Duodenal mucosa (tissue), 2 donors: ENCODE measurements around the gene FAM229B.

Source experiments
- H3K27ac ChIP-seq: one replicate; pipeline ENCODE4 v1.7.0; 2013; ENCODE audit warnings: low read depth, low read length
- H3K27me3 ChIP-seq, 2 donors: one replicate each; pipeline ENCODE4 v1.7.0; 2013; ENCODE audit warnings: low read length in 2 of 2, control low read depth in 1 of 2; ENCODE audit not compliant: insufficient read depth in 2 of 2, control insufficient read depth in 1 of 2
- H3K36me3 ChIP-seq, 2 donors: one replicate each; pipeline ENCODE4 v1.7.0; 2013; ENCODE audit warnings: low read length in 2 of 2, control low read depth in 1 of 2; ENCODE audit not compliant: insufficient read depth in 2 of 2, control insufficient read depth in 1 of 2
- H3K4me1 ChIP-seq, 2 donors: one replicate each; pipeline ENCODE4 v1.7.0; 2013; ENCODE audit warnings: low read length in 2 of 2, control low read depth in 1 of 2; ENCODE audit not compliant: insufficient read depth in 2 of 2, control insufficient read depth in 1 of 2
- H3K4me3 ChIP-seq, 2 donors: one replicate each; pipeline ENCODE4 v1.7.0; 2013; ENCODE audit warnings: low read length in 2 of 2, low read depth in 1 of 2
- H3K9ac ChIP-seq, 2 donors: one replicate each; pipeline ENCODE4 v1.7.0; 2013; ENCODE audit warnings: low read length in 2 of 2, low read depth in 1 of 2
- H3K9me3 ChIP-seq, 2 donors: one replicate each; pipeline ENCODE4 v1.7.0; 2013; ENCODE audit warnings: low read length in 2 of 2, control low read depth in 1 of 2; ENCODE audit not compliant: control insufficient read depth in 1 of 2

Gene FAM229B

DNA sequence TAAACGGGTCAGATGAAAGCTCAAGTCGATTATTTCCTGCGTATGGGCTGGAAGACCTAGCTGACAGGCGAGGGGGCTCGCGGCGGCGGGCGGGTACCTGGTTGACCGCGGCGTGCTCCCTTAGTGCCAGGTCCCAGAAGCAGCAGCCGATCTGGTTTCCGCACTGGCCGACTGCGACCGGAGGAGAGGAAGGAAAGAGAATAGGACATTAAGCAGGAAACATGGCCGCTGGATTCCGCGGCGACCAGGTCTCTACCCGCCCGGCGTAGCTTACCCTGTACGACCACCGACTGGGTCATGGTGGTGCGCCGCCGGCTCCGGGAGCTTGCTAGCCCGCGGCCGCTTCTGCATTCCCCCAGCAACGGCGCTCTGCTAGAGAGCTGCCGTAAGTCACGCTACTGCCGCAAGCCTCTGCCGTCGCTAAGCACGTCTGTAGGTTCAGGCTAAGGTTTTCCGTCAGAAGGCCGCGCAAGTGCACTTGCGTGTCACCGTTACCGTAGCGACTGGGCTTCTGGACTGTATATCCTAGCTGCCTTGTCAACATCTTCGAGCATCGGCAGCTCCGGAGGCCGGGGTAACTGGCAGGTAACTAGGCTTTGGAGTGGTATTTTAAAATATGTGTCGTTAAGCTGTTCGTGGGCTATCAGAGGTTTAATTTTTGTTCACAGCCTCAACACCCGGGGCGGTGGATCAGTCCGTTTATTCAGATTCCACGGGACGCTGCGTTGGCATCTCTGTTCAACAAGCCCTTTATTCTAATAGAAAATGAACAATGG is at the start of gene FAM229B, which contains the start of gene TUBE1:
Gene FAM229B, plus strand, starts transcription at position 456 of the 776 bp plus-strand sequence. CDS start 11,693 bp downstream, outside the sequence.
Gene TUBE1, minus strand, starts transcription at position 347 of the 776 bp plus-strand sequence. Its CDS starts 48 bp downstream, at position 299.
- Histone ChIP-seq H3K4me3 (peak within 1 kb of the TSS; percentile 93 to 96), H3K27ac (peak within 1 kb of the TSS; percentile 73), H3K27me3 (no peaks in the 10 kb centered on the region), H3K36me3 (no peaks in the 10 kb centered on the region), H3K9ac (peak within 1 kb of the TSS; percentile 80 to 88), H3K4me1 (peaks cover 5 to 8% of the 10 kb centered on the region in 2 donors), H3K9me3 (no peaks in the 10 kb centered on the region)

GRCh38 chr6:112037783-112038216 is 49.6 kb upstream of the FAM229B start:
- Histone ChIP-seq H3K9ac (no peak overlapping the region), H3K4me1 (no peaks in the 10 kb centered on the region), H3K36me3 (no peaks in the 10 kb centered on the region), H3K4me3 (no peak overlapping the region), H3K9me3 (no peaks in the 10 kb centered on the region), H3K27me3 (no peaks in the 10 kb centered on the region), H3K27ac (no peak overlapping the region)

GRCh38 chr6:112038268-112038667 is 49.1 kb upstream of the FAM229B start:
- H3K27ac ChIP-seq = no peak overlapping the region
- no peak overlapping the region for H3K4me3 ChIP-seq
- H3K9me3 ChIP-seq = no peaks in the 10 kb centered on the region
- no peaks in the 10 kb centered on the region for H3K27me3 ChIP-seq
- H3K4me1 ChIP-seq = no peaks in the 10 kb centered on the region
- H3K36me3 ChIP-seq = no peaks in the 10 kb centered on the region
- H3K9ac ChIP-seq = no peak overlapping the region

GRCh38 chr6:112038756-112039430 is 48.5 kb upstream of the FAM229B start:
- Histone ChIP-seq H3K4me3 (no peak overlapping the region), H3K4me1 (peaks cover 0 to 2% of the 10 kb centered on the region in 2 donors), H3K9ac (no peak overlapping the region), H3K27ac (no peak overlapping the region), H3K36me3 (no peaks in the 10 kb centered on the region), H3K27me3 (no peaks in the 10 kb centered on the region), H3K9me3 (no peaks in the 10 kb centered on the region)

GRCh38 chr6:112039431-112039770 is 48.0 kb upstream of the FAM229B start:
- Histone ChIP-seq H3K4me3 (no peak overlapping the region), H3K4me1 (peaks cover 0 to 3% of the 10 kb centered on the region in 2 donors), H3K9me3 (no peaks in the 10 kb centered on the region), H3K9ac (no peak overlapping the region), H3K27ac (no peak overlapping the region), H3K36me3 (no peaks in the 10 kb centered on the region), H3K27me3 (no peaks in the 10 kb centered on the region)

DNA sequence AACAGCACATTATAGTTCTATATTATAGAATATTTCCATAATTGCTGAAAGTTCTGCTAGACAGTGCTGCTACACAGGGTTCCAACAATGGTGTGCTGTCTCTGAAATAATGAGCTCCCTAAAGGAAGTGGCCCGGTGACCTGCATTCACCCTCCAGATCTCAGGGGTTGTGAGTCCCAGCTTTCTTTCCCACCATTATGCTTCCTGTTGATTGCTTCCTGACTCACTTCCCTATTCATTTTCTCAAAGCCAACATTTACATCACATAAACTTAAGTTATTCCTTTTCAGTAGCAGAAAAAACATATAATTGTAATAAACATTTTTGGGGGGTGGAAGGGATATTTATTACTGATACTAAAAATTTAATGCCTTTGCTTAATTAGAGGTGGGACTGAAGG is 46.4 kb upstream of the FAM229B start:
- no peaks in the 10 kb centered on the region for H3K36me3 ChIP-seq
- H3K27ac ChIP-seq = no peak overlapping the region
- H3K4me3 ChIP-seq = no peak overlapping the region
- H3K9ac ChIP-seq = no peak overlapping the region
- H3K9me3 ChIP-seq = no peaks in the 10 kb centered on the region
- no peaks in the 10 kb centered on the region for H3K27me3 ChIP-seq
- peaks cover 0 to 3% of the 10 kb centered on the region in 2 donors for H3K4me1 ChIP-seq

DNA sequence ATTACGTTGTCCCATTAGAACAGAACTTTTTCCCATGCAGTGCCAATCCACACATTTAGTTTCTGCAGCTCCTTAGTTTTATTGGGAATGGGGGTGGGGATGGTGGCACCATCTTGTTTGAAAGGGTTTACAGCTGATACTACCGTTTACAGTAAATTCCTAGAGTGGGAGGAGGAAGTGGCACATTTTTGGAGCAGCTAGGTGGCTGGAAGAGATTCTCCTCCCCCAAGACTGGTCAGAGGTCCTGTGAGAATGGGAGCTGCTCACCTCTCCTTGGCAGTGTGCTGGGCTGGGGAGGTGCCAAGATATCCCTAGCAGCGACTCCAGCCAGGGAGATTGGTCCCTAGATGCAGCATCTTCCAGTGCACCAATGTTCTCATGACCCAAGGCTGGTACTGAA is 45.9 kb upstream of the FAM229B start:
- no peak overlapping the region for H3K9ac ChIP-seq
- H3K4me3 ChIP-seq = no peak overlapping the region
- H3K4me1 ChIP-seq = peaks cover 0 to 3% of the 10 kb centered on the region in 2 donors
- no peak overlapping the region for H3K27ac ChIP-seq
- H3K27me3 ChIP-seq = no peaks in the 10 kb centered on the region
- H3K9me3 ChIP-seq = no peaks in the 10 kb centered on the region
- H3K36me3 ChIP-seq = no peaks in the 10 kb centered on the region

DNA sequence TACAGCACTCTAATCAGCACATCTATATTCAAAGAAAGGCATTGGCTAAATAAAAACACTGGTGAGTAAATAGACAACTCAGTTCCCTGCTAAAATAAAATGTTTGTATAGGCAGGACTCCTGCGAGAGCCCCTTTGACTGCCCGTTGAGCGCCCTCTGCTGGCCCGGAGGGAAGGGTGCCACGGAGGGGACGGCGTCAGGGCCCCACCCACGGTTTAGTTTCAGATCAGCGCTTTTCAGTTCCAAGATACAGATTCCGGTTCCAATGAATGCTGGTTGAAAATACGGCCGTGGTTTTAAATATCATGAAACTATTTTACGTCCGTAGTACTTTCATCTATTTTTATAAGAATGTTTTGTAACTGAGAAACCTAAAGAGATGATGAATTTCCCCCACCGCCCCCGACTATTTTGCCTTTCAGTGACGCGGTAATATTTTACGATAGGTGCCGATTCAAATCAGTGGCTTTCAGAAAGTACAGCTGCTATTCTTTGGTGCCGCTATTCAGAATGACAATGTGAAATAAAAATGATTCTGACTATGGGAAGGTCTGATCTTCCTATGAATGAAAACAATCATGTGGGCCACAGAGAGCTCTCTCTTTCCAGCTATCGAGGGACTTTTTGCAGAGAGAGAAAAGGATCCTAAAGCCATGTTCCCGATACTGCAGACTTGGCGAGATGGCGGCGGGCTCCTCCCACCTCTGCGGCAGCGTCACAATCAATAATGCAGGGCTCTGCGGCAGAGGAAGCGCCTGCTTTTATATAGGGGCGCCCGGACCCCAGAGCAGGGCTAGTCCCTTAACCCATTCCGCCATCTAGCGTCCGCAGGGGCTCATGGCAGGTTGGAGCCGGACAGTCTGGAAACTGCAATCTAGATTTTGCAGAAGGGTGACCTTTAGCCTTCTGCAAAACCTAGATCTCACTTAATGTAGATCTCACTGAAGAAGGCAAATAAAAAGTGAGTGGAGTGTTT is 44.1 kb upstream of the FAM229B start:
- peak overlapping the region; percentile 80 to 97 for H3K4me3 ChIP-seq
- peaks cover 0 to 3% of the 10 kb centered on the region in 2 donors for H3K4me1 ChIP-seq
- no peaks in the 10 kb centered on the region for H3K27me3 ChIP-seq
- H3K27ac ChIP-seq = peak overlapping the region; percentile 79
- H3K9me3 ChIP-seq = no peaks in the 10 kb centered on the region
- H3K36me3 ChIP-seq = no peaks in the 10 kb centered on the region
- peak overlapping the region; percentile 45 to 89 for H3K9ac ChIP-seq

GRCh38 chr6:112044196-112044595 is 43.2 kb upstream of the FAM229B start:
- Histone ChIP-seq H3K27me3 (no peaks in the 10 kb centered on the region), H3K36me3 (no peaks in the 10 kb centered on the region), H3K4me3 (no peak overlapping the region), H3K9ac (no peak overlapping the region), H3K9me3 (no peaks in the 10 kb centered on the region), H3K4me1 (peaks cover 0 to 3% of the 10 kb centered on the region in 2 donors), H3K27ac (no peak overlapping the region)
